Measurements from ENCODE around the gene CHCHD6.

CHCHD6 gene

GRCh38 chr3:126835472-126836219 is 131.6 kb downstream of the CHCHD6 start:
- no peak for DNase-seq

GRCh38 chr3:126836220-126836860 is 132.3 kb downstream of the CHCHD6 start:
- DNase-seq: no peak

- no peak for DNase-seq
These were observed 133.7 kb downstream of the CHCHD6 start for GRCh38 chr3:126837773-126838172.

- DNase-seq: no peak
These were observed 142.1 kb downstream of the CHCHD6 start for GRCh38 chr3:126845920-126846715.

GRCh38 chr3:126847061-126847460 is 143.0 kb downstream of the CHCHD6 start:
- DNase-seq: no peak

- DNase-seq: no peak
These were observed 145.0 kb downstream of the CHCHD6 start for GRCh38 chr3:126848991-126849390.

- no peak for DNase-seq
These were observed 145.7 kb downstream of the CHCHD6 start for GRCh38 chr3:126849768-126850167.

- no peak for DNase-seq
These were observed 146.5 kb downstream of the CHCHD6 start for GRCh38 chr3:126850370-126851085.

- DNase-seq: no peak
These were observed 147.3 kb downstream of the CHCHD6 start for GRCh38 chr3:126851382-126851781.

- no peak for DNase-seq
These were observed 147.9 kb downstream of the CHCHD6 start for GRCh38 chr3:126851934-126852333.

- no peak for DNase-seq
These were observed 148.5 kb downstream of the CHCHD6 start for GRCh38 chr3:126852511-126852910.

- DNase-seq: no peak
These were observed 150.6 kb downstream of the CHCHD6 start for GRCh38 chr3:126854666-126855065.

GRCh38 chr3:126855374-126855773 is 151.3 kb downstream of the CHCHD6 start:
- no peak for DNase-seq

- DNase-seq: no peak
These were observed 153.9 kb downstream of the CHCHD6 start for GRCh38 chr3:126857928-126858327.

- no peak for DNase-seq
These were observed 154.4 kb downstream of the CHCHD6 start for GRCh38 chr3:126858401-126858800.

- peak; percentile 76 for DNase-seq
These were observed 154.8 kb downstream of the CHCHD6 start for GRCh38 chr3:126858887-126859286.

- no peak for DNase-seq
These were observed 155.6 kb downstream of the CHCHD6 start for GRCh38 chr3:126859415-126860246.

GRCh38 chr3:126865736-126866135 is 161.7 kb downstream of the CHCHD6 start:
- DNase-seq: no peak

GRCh38 chr3:126866175-126866759 is 162.2 kb downstream of the CHCHD6 start:
- DNase-seq: no peak

- DNase-seq: no peak
These were observed 163.3 kb downstream of the CHCHD6 start for GRCh38 chr3:126867190-126867862.

- no peak for DNase-seq
These were observed 163.8 kb downstream of the CHCHD6 start for GRCh38 chr3:126867863-126868200.
